Skin epidermis (tissue), 12 donors: ENCODE results near the gene MOGAT2.

Experiments
- H3K27ac ChIP-seq, 21 experiments: fragments of 200-600 bp; sonication (generic) in 11 of 21; one replicate each; pipeline ENCODE4 v1.5.0; 2020; ENCODE audit warnings: mild to moderate bottlenecking in 3 of 21, inconsistent platforms in 2 of 21, moderate library complexity in 2 of 21
- H3K4me3 ChIP-seq, 7 experiments: fragments of 200-600 bp; sonication (generic) in 2 of 7; one replicate each; pipeline ENCODE4 v1.5.0; 2020; ENCODE audit warnings: inconsistent platforms in 2 of 7, mild to moderate bottlenecking in 2 of 7, moderate library complexity in 1 of 7

MOGAT2 gene

DNA sequence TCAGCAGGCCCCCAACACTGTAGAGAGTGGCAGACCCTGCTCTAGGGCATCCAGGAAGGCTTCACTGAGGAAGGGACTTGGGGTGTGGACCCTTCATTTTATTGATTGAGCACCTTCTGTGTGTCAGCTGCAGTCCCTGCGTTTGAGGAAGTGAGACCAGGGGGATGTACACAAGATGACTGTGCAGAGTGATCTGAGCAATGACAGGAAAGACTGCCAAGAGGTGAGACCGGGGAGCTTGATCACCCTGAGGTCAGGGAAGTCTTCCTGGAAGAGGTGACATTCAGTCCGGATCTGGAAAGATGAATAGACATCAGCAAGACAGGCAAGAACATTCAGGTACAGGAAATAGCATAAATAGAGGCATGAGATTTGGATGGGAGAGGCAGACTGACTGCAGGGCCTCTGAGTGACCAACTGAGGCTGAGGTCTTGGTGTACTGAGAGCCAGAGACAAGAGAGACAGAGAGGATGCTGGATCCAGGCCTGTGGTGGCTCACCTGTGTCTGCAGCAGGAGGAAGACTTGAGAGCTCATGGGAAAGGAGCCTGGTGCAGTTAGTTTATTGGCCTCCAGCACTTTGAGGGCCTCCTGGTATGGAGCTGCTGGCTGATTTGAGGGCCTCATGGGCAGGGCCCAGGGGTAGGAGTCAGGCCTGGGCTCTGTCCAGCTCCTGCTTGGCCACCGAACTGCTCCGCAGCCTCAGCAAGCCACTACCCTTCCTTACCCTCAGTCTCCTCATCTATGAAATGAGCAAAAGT is 56.1 kb downstream of the MOGAT2 start:
- Histone ChIP-seq H3K4me3 (no peak overlapping the region), H3K27ac (peak overlapping the region in 8 of 21 experiments; percentile 11 to 72 (median 46))

GRCh38 chr11:75775056-75775455 is 57.4 kb downstream of the MOGAT2 start:
- H3K4me3 ChIP-seq, result no peak overlapping the region
- no peak overlapping the region for H3K27ac ChIP-seq

GRCh38 chr11:75776546-75776945 is 58.9 kb downstream of the MOGAT2 start:
- H3K4me3 ChIP-seq, result no peak overlapping the region
- H3K27ac ChIP-seq, result peak overlapping the region in 1 of 21 experiments; percentile 54

DNA sequence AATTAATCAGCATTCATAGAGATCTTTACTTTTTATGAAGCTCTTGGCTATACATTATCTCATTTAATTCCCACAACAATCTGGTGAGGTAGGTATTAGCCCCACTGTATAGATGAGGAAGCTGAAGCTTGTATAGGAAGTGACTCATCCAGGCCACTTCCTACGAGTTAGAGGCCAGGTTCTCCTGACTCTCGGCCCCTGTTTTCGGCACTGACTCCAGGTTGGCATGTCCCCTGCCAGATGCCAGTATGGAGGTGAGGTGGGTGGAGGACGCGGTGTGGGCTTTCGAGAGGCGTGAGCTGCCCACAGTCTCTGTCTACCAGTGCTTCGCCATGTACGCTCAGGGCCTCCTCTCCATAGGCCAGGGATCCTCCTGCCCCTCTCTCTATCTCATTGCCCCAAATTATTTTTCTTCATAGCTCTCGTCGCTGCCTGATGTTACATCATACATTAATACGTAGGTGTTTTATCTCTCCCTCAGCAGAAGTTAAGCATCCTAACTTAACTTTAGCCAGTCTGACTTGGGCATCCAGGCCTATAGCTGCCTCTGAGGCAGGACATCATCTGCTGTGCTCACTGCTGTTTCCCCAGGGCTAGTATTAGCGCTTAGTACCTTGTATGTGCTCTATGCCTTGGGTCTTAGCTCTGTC is 59.9 kb downstream of the MOGAT2 start:
- Histone ChIP-seq H3K27ac (peak overlapping the region in 3 of 21 experiments; percentile 29 to 59 (median 54)), H3K4me3 (no peak overlapping the region)

DNA sequence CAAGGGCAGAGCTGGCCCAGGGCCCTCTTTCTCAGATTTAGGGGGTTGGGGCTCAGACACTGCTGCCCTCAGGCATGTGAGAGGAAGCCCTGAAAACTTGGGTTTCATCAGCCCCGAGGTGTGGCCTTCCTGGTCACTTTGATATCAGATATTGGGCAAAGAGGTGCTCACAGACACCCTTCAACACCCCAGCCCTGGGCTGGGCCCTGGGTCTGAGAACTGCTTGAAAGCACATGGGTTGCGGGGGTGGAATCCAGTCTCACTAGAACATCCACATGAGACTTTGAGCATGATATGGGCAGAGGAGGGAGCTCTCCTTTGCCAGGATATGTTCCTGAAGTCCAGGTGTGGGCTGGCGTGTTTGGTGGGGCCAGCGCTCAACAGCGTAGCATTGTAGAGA is 61.3 kb downstream of the MOGAT2 start:
- no peak overlapping the region for H3K4me3 ChIP-seq
- peak overlapping the region in 1 of 21 experiments; percentile 3 for H3K27ac ChIP-seq

DNA sequence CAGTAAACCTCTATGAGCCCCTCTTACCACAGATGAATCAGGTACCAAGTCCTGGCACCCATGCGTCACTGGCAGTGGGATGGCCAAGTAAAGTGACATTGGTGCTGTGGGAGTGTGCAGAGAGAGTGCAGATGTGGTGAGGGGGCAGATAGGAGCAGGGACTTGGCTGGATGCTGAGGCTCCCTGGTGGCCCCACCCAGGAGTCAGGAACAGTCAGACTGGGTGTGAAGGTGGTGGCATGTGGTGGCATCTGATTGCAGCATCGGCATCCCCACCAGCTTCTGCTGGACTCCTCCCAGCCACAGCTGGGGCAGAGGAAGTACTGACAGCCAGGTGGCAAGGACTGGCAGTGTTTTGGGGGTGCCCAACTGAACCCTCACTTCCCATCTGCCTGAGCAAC is 62.3 kb downstream of the MOGAT2 start:
- no peak overlapping the region for H3K4me3 ChIP-seq
- H3K27ac ChIP-seq, result no peak overlapping the region

DNA sequence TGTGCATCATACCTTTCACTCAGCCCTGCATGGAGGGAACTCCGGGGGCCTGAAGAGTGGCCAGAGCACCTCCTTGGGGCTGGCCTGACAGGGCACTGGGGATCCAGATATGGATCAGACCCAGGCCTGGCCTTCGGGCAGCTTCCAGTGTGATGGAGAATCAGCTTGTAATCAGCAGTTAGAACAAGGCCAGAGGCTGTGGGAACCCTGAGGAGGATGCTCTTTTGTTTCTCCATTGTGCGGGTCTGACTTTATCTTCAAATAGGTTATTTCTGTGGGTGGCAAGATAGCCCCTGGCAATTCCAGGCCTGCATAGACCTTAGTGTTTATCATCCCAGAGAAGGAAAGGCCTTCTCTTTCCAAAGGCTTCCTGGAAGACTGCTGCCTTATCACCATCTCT is 63.2 kb downstream of the MOGAT2 start:
- Histone ChIP-seq H3K27ac (no peak overlapping the region), H3K4me3 (no peak overlapping the region)

GRCh38 chr11:75781296-75781695 is 63.7 kb downstream of the MOGAT2 start:
- no peak overlapping the region for H3K4me3 ChIP-seq
- H3K27ac ChIP-seq, result no peak overlapping the region

DNA sequence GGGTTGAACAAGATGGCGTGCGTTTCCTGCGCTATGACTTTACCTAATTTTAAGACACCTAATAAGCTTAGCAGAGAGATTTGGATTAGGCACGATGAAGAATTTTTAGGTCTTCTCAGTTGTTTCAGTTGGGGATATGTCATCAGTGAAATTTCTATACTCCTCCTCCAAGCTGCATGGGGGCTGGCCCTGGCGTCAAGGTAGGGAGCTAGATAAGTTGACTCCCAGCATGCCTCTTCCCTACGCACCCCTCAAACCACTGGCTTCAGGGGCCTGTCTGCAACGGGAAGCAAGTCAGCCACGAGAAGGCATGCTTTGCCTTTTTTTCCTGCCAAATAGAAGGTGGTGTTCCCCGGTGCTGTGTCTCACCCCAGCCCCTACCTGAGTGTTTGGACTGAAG is 64.2 kb downstream of the MOGAT2 start:
- Histone ChIP-seq H3K27ac (no peak overlapping the region), H3K4me3 (no peak overlapping the region)
